GM12878 (cell line): ENCODE results near the gene KLHL3. TPM values are rescaled to one million over a fixed set of nuclear protein-coding genes. Genes with fewer than 3 reads are reported as not detected.

ENCODE experiments used
- ATAC-seq: fragments of 200-7000 bp; cut with Tn5 transposase; 3 replicates; pipeline ENCODE4 v1.9.1; 2020; ENCODE audit warnings: mild to moderate bottlenecking, moderate library complexity
- BruUV-seq: library from RNA; stranded (reverse); fragments of 400-500 nt; replicated peaks from 2 replicates; lab custom pipeline; 2021; lab: Mats Ljungman, UMichigan
- CTCF ChIA-PET: fragments of 300-600 bp; sonication (Branson Sonifier 250); formaldehyde crosslinking; extraction: SDS; loops from one replicate; lab custom pipeline; 2021; ENCODE audit warnings: inconsistent platforms; lab: Yijun Ruan, JAX
- POLR2A ChIA-PET: fragments of 350-600 bp; formaldehyde crosslinking; extraction: SDS; loops from one replicate; lab custom pipeline; 2021; ENCODE audit warnings: inconsistent platforms; lab: Charles Lee
- RAD21 ChIA-PET: fragments of 300-600 bp; sonication (Branson Sonifier 250); formaldehyde crosslinking; loops from one replicate; lab custom pipeline; 2023; ENCODE audit warnings: antibody characterized with exemption; ENCODE audit not compliant: unreplicated experiment; lab: Charles Lee
- SMC1A ChIA-PET: fragments of 300-600 bp; sonication (Branson Sonifier 250); formaldehyde crosslinking; loops from one replicate; lab custom pipeline; 2023; ENCODE audit not compliant: unreplicated experiment, uncharacterized antibody; lab: Charles Lee
- DNase-seq: peaks from one replicate; pipeline ENCODE4 v3.0.0-alpha.2; 2011; ENCODE audit warnings: low read depth, low spot score
- FAIRE-seq: peaks from 3 replicates; lab custom pipeline; 2011; peaks lifted over from hg19 to GRCh38; lab: Jason Lieb, UNC
- H2AFZ ChIP-seq: 2 replicates; pipeline ENCODE4 v1.6.0; 2011; ENCODE audit warnings: low read depth, low read length, control low read depth; ENCODE audit not compliant: control insufficient read depth
- H3K27ac ChIP-seq: 2 replicates; pipeline ENCODE4 v1.5.1; 2011; ENCODE audit warnings: control low read depth; ENCODE audit not compliant: control insufficient read depth, insufficient read depth
- H3K27me3 ChIP-seq, 2 experiments: replicated peaks in 1 of 2; 2 replicates each; pipeline versions ENCODE4 v1.6.0 to v1.6.1; 2011; ENCODE audit warnings: low read length in 1 of 2; ENCODE audit not compliant: control insufficient read depth in 2 of 2, insufficient read depth in 2 of 2
- H3K36me3 ChIP-seq, 2 experiments: 2 replicates each; pipeline ENCODE4 v1.5.1; 2011; ENCODE audit warnings: low read length in 1 of 2; ENCODE audit not compliant: control insufficient read depth in 2 of 2, insufficient read depth in 2 of 2
- H3K4me1 ChIP-seq: 2 replicates; pipeline ENCODE4 v1.6.1; 2011; ENCODE audit warnings: mild to moderate bottlenecking, low read length, moderate library complexity, mixed read lengths; ENCODE audit not compliant: control insufficient read depth, insufficient read depth
- H3K4me2 ChIP-seq: 2 replicates; pipeline ENCODE4 v1.6.0; 2011; ENCODE audit warnings: control low read depth; ENCODE audit not compliant: control insufficient read depth, insufficient read depth
- H3K4me3 ChIP-seq: fragments of 200-600 bp; sonication (generic); 2 replicates; pipeline ENCODE4 v1.5.1; 2016
- H3K79me2 ChIP-seq: 2 replicates; pipeline ENCODE4 v1.6.0; 2011; ENCODE audit warnings: low read length; ENCODE audit not compliant: control insufficient read depth, insufficient read depth
- H3K9ac ChIP-seq: 2 replicates; pipeline ENCODE4 v1.8.0; 2011; ENCODE audit warnings: low read length, control low read depth, mixed read lengths; ENCODE audit not compliant: control insufficient read depth, insufficient read depth
- H3K9me3 ChIP-seq: replicated peaks from 3 replicates; pipeline ENCODE4 v1.5.1; 2011; ENCODE audit warnings: mild to moderate bottlenecking, low read length; ENCODE audit not compliant: control insufficient read depth, insufficient read depth
- H4K20me1 ChIP-seq: 2 replicates; pipeline ENCODE4 v1.6.0; 2011; ENCODE audit not compliant: control insufficient read depth, insufficient read depth
- ATF3 ChIP-seq: IDR thresholded peaks from 2 replicates; pipeline ENCODE4 v1.6.1; 2011; ENCODE audit warnings: low read depth, mild to moderate bottlenecking, low read length, moderate library complexity, borderline replicate concordance; ENCODE audit errors: extremely low read depth
- CBX3 ChIP-seq: fragments of 200-600 bp; sonication (generic); IDR thresholded peaks from 2 replicates; pipeline ENCODE4 v1.6.1; 2016; ENCODE audit warnings: low read depth, borderline replicate concordance
- CREM ChIP-seq: IDR thresholded peaks from 2 replicates; pipeline ENCODE4 v1.6.1; 2014; ENCODE audit warnings: antibody characterized with exemption, low read depth
- ELK1 ChIP-seq: IDR thresholded peaks from 2 replicates; pipeline ENCODE4 v1.6.1; 2012; ENCODE audit warnings: low read depth, low read length, improper control_type of control experiment
- FOXM1 ChIP-seq: IDR thresholded peaks from 2 replicates; pipeline ENCODE4 v1.6.1; 2012; ENCODE audit warnings: low read depth, mild to moderate bottlenecking, inconsistent platforms, low read length, moderate library complexity
- IKZF2 ChIP-seq, 2 experiments: fragments of 450-650 bp; IDR thresholded peaks; 2 replicates each; pipeline ENCODE4 v1.6.1; 2017; ENCODE audit warnings: mild to moderate bottlenecking in 2 of 2, moderate library complexity in 2 of 2
- NBN ChIP-seq: fragments of 450-650 bp; IDR thresholded peaks from 2 replicates; pipeline ENCODE4 v1.6.1; 2016
- SMARCA5 ChIP-seq: fragments of 450-650 bp; IDR thresholded peaks from 2 replicates; pipeline ENCODE4 v1.6.1; 2017; ENCODE audit warnings: mild to moderate bottlenecking
- STAT1 ChIP-seq: fragments of 450-650 bp; conservative IDR thresholded peaks from 2 replicates; pipeline ENCODE4 v1.6.1; 2014; ENCODE audit warnings: antibody characterized with exemption, mild to moderate bottlenecking
- ZBED1 ChIP-seq: IDR thresholded peaks from 2 replicates; pipeline ENCODE4 v1.6.1; 2016; ENCODE audit warnings: borderline replicate concordance
- ZSCAN29 ChIP-seq: fragments of 450-650 bp; IDR thresholded peaks from 2 replicates; pipeline ENCODE4 v1.6.1; 2017; ENCODE audit warnings: mild to moderate bottlenecking, moderate library complexity
- WGBS: methylation state at CpG from one replicate; pipeline ENCODE4 v1.1.6; 2016; ENCODE audit warnings: low lambda C conversion rate; ENCODE audit not compliant: insufficient replicate concordance, insufficient coverage; ENCODE audit errors: missing lambda C conversion rate; 5-methylcytosine and 5-hydroxymethylcytosine counted together
- in situ Hi-C: fragments of 300-500 bp; cut with MboI; formaldehyde crosslinking; loops from 9 replicates; pipeline ENCODE4 v1.14.3; 2018; ENCODE audit warnings: mixed read lengths
- intact Hi-C: fragments of 100-400 bp; cut with micrococcal nuclease; formaldehyde crosslinking; loops from one replicate; pipeline ENCODE4 v1.14.2; 2022; ENCODE audit not compliant: unreplicated experiment
- polyA plus RNA-seq, 11 experiments: library from polyadenylated mRNA; depleted of rRNA in 4 of 11; unstranded in 6 of 11; stranded (reverse) in 5 of 11; fragments of >200 nt; fragmentation: Nextera tagmentation in 4 of 11; fragmentation: Illumina TruSeq in 1 of 11; extraction: Ambion mirVana in 4 of 11; extraction: Trizol in 1 of 11; gene quantifications; 1 replicate in 1 of 11; 2 replicates in 10 of 11; pipeline versions ENCODE4 v1.2.1 to v1.2.3, GENCODE V29; 2011 to 2016; ENCODE audit warnings: inconsistent platforms in 2 of 11, missing spikeins in 2 of 11, low read depth in 1 of 11
- total RNA-seq, 4 experiments: library from RNA; depleted of rRNA in 3 of 4; stranded (reverse); fragments of >200 nt in 3 of 4; fragmentation: Illumina TruSeq in 1 of 4; extraction: Trizol in 1 of 4; gene quantifications; 2 replicates each; pipeline versions ENCODE4 v1.2.1 to v1.2.3, GENCODE V29; 2013 to 2021

KLHL3 gene
- total and polyA plus RNA-seq, 10 of the 15 experiments (the other 5 are each of a cell fraction or from before 2014, with no cell fraction given), result 1.7 to 11.7 (median 5.6) TPM

GRCh38 chr5:137621306-137621705, 114.6 kb downstream of the KLHL3 start:
- no peak for DNase-seq
- Histone ChIP-seq H3K9ac (no peak overlapping the region), H3K27ac (no peak overlapping the region), H3K4me2 (no peak overlapping the region)
- TF ChIP-seq ZSCAN29 (no peak), ATF3 (no peak), CREM (no peak), STAT1 (no peak), CBX3 (no peak), ELK1 (no peak), ZBED1 (no peak), FOXM1 (no peak), NBN (no peak), SMARCA5 (no peak), IKZF2 (IDR thresholded peaks at IDR 0.05) (no peak)
- TF ChIP-seq, all 136 proteins: peak for 0
- BruUV-seq, result no TSS peak
- SMC1A ChIA-PET, result no interaction called here
- in situ Hi-C loops, result no loop called here
- WGBS, result 95% methylated on average over 3 of the region's 3 CpGs
- RAD21 ChIA-PET, result interaction anchor here (0.6 kb wide), 1 partner anchor 437 kb away, joined by 3 read pairs; no protein-coding TSS in a partner anchor
- ATAC-seq (no peak), FAIRE-seq (no peak)
- Histone ChIP-seq H3K36me3 (peaks cover 0 to 4% of the 10 kb centered on the region in 2 experiments; a peak in 1 of 4 replicates), H3K79me2 (no peaks in the 10 kb centered on the region), H3K27me3 (no peaks in the 10 kb centered on the region), H3K9me3 (no peaks in the 10 kb centered on the region), H3K4me3 (no peak overlapping the region), H3K4me1 (peaks cover 3% of the 10 kb centered on the region), H4K20me1 (no peaks in the 10 kb centered on the region), H2AFZ (no peak overlapping the region)
- POLR2A ChIA-PET, result no interaction called here
- intact Hi-C loops, result loop anchor here (10.0 kb wide), 2 partner anchors 413 to 513 kb away; partner anchors contain the start of genes FAM13B and NME5
- CTCF ChIA-PET, result no interaction called here
